K562 (cell line): ENCODE measurements around the gene GRAMD2B. TPM values are rescaled to one million over a fixed set of nuclear protein-coding genes. Genes with fewer than 3 reads are reported as not detected.

Source experiments
- ATAC-seq: fragments of 200-7000 bp; cut with Tn5 transposase; 3 replicates; pipeline ENCODE4 v1.9.1; 2020; ENCODE audit warnings: moderate library complexity
- BruUV-seq: library from RNA; stranded (reverse); fragments of 400-500 nt; replicated peaks from 2 replicates; lab custom pipeline; 2021; lab: Mats Ljungman, UMichigan
- CTCF ChIA-PET: fragments of 300-600 bp; formaldehyde crosslinking; extraction: SDS; loops from one replicate; lab custom pipeline; 2021; ENCODE audit warnings: low intra/inter-chr PET ratio; lab: Yijun Ruan, JAX
- POLR2A ChIA-PET: fragments of 300-600, 350-650 bp; sonication (Branson Sonifier 250); formaldehyde crosslinking; extraction: SDS; loops from one replicate; lab custom pipeline; 2021; ENCODE audit warnings: antibody characterized with exemption, inconsistent platforms; lab: Yijun Ruan, JAX
- DNase-seq, 4 experiments: peaks; one replicate each; pipeline versions ENCODE4 v3.0.0 to v3.0.0-alpha.2; 2011 to 2018; ENCODE audit warnings: low spot score in 3 of 4, mixed read lengths in 3 of 4; ENCODE audit errors: extremely low read depth in 1 of 4
- FAIRE-seq: peaks from 2 replicates; lab custom pipeline; 2011; peaks lifted over from hg19 to GRCh38; lab: Jason Lieb, UNC
- H2AFZ ChIP-seq: 2 replicates; pipeline ENCODE4 v1.6.0; 2011; ENCODE audit warnings: low read depth, low read length, control low read depth, inconsistent platforms
- H3K27ac ChIP-seq: fragments of 200-600 bp; 3 replicates; pipeline ENCODE4 v1.8.0; 2011; ENCODE audit warnings: low read depth, mild to moderate bottlenecking, control low read depth, inconsistent platforms, low read length, moderate library complexity, mixed read lengths; ENCODE audit errors: extremely low read depth
- H3K27me3 ChIP-seq, 2 experiments: fragments of 300-600 bp in 1 of 2; 2 replicates in 1 of 2; 3 replicates in 1 of 2; pipeline versions ENCODE4 v1.6.0 to v1.8.0; 2011; ENCODE audit warnings: inconsistent platforms in 2 of 2, low read length in 2 of 2, mild to moderate bottlenecking in 1 of 2, mixed read lengths in 1 of 2, moderate library complexity in 1 of 2; ENCODE audit not compliant: control insufficient read depth in 2 of 2, insufficient read depth in 2 of 2
- H3K36me3 ChIP-seq: fragments of 300-600 bp; 3 replicates; pipeline ENCODE4 v1.8.0; 2011; ENCODE audit warnings: mild to moderate bottlenecking, low read length, inconsistent platforms; ENCODE audit not compliant: control insufficient read depth, insufficient read depth
- H3K4me1 ChIP-seq, 2 experiments: fragments of 200-600 bp in 1 of 2; replicated peaks in 1 of 2; 2 replicates in 1 of 2; 3 replicates in 1 of 2; pipeline versions ENCODE4 v1.5.1 to v1.8.0; 2011; ENCODE audit warnings: inconsistent platforms in 2 of 2, low read length in 2 of 2, mild to moderate bottlenecking in 1 of 2, mixed read lengths in 1 of 2, moderate library complexity in 1 of 2; ENCODE audit not compliant: control insufficient read depth in 2 of 2, insufficient read depth in 2 of 2
- H3K4me2 ChIP-seq: 2 replicates; pipeline ENCODE4 v1.6.1; 2011; ENCODE audit warnings: low read length, control low read depth, inconsistent platforms, mixed read lengths; ENCODE audit not compliant: insufficient read depth
- H3K4me3 ChIP-seq: fragments of 200-600 bp; sonication (generic), shearing (Covaris generic); 2 replicates; pipeline ENCODE4 v1.5.1; 2016; ENCODE audit warnings: control low read depth, inconsistent platforms
- H3K79me2 ChIP-seq: fragments of 200-600 bp; 3 replicates; pipeline ENCODE4 v1.8.0; 2011; ENCODE audit warnings: low read length, inconsistent platforms; ENCODE audit not compliant: control insufficient read depth, insufficient read depth
- H3K9ac ChIP-seq, 2 experiments: 2 replicates each; pipeline versions ENCODE4 v1.6.0 to v1.6.1; 2011; ENCODE audit warnings: low read depth in 2 of 2, low read length in 2 of 2, control low read depth in 1 of 2, inconsistent platforms in 1 of 2, mild to moderate bottlenecking in 1 of 2, mixed read lengths in 1 of 2; ENCODE audit not compliant: insufficient read depth in 1 of 2
- H3K9me1 ChIP-seq: one replicate; pipeline ENCODE4 v1.6.0; 2011; ENCODE audit warnings: inconsistent platforms, mild to moderate bottlenecking, low read length, moderate library complexity; ENCODE audit not compliant: control insufficient read depth, insufficient read depth
- H3K9me3 ChIP-seq: replicated peaks from 2 replicates; pipeline ENCODE4 v1.5.1; 2011; ENCODE audit warnings: low read depth, low read length, inconsistent platforms; ENCODE audit not compliant: control insufficient read depth, insufficient read depth
- H4K20me1 ChIP-seq: replicated peaks from 2 replicates; pipeline ENCODE4 v1.6.1; 2011; ENCODE audit warnings: low read length, inconsistent platforms, mixed read lengths; ENCODE audit not compliant: control insufficient read depth, insufficient read depth
- ATF1 ChIP-seq, 2 experiments: fragments of 450-650 bp in 1 of 2; IDR thresholded peaks; 2 replicates each; pipeline ENCODE4 v1.6.1; 2016; ENCODE audit warnings: missing compliant biosample characterization in 1 of 2, missing genetic modification characterization in 1 of 2
- C11orf30 ChIP-seq: fragments of 450-650 bp; IDR thresholded peaks from 2 replicates; pipeline ENCODE4 v1.6.1; 2016; ENCODE audit warnings: low read depth, mild to moderate bottlenecking
- FOXK2 ChIP-seq, 2 experiments: fragments of 450-650 bp; IDR thresholded peaks in 1 of 2; conservative IDR thresholded peaks in 1 of 2; 2 replicates each; pipeline ENCODE4 v1.6.1; 2016; ENCODE audit warnings: low read depth in 2 of 2, mild to moderate bottlenecking in 1 of 2
- FOXM1 ChIP-seq, 2 experiments: fragments of 450-650 bp in 1 of 2; sonication (generic) in 1 of 2; formaldehyde crosslinking in 1 of 2; IDR thresholded peaks; 2 replicates each; pipeline versions ENCODE4 v1.6.1 to v1.9.0; 2017 to 2022; ENCODE audit warnings: low read depth in 2 of 2, mild to moderate bottlenecking in 2 of 2, missing genetic modification reagents in 1 of 2, moderate library complexity in 1 of 2
- GABPB1 ChIP-seq: sonication (generic); formaldehyde crosslinking; IDR thresholded peaks from 2 replicates; pipeline ENCODE4 v1.8.0; 2022; ENCODE audit warnings: mild to moderate bottlenecking, missing genetic modification reagents
- HMG20B ChIP-seq: fragments of 250-450 bp; sonication (Bioruptor Pico); IDR thresholded peaks from 2 replicates; pipeline ENCODE4 v1.5.0; 2021; ENCODE audit warnings: mild to moderate bottlenecking
- JUN ChIP-seq, 2 experiments: sonication (generic) in 1 of 2; formaldehyde crosslinking in 1 of 2; IDR thresholded peaks; 2 replicates each; pipeline versions ENCODE4 v1.6.1 to v1.8.0; 2012 to 2022; ENCODE audit warnings: borderline replicate concordance in 2 of 2, mild to moderate bottlenecking in 2 of 2, improper control_type of control experiment in 1 of 2, low read depth in 1 of 2, low read length in 1 of 2, missing genetic modification reagents in 1 of 2
- MYNN ChIP-seq, 2 experiments: sonication (generic); formaldehyde crosslinking in 1 of 2; IDR thresholded peaks; 2 replicates each; pipeline versions ENCODE4 v1.5.0 to v1.6.1; 2016 to 2020; ENCODE audit warnings: antibody characterized with exemption in 1 of 2, missing genetic modification reagents in 1 of 2
- SFPQ ChIP-seq: fragments of 200-400 bp; formaldehyde crosslinking; IDR thresholded peaks from 2 replicates; pipeline ENCODE4 v1.6.1; 2017; ENCODE audit warnings: mild to moderate bottlenecking, low read depth, low read length, moderate library complexity
- TCFL5 ChIP-seq: fragments of 250-450 bp; sonication (Bioruptor Pico); conservative IDR thresholded peaks from 2 replicates; pipeline ENCODE4 v1.6.1; 2021; ENCODE audit warnings: mild to moderate bottlenecking, moderate library complexity, matching md5 sums
- ZNF780A ChIP-seq: fragments of 250-450 bp; sonication (Bioruptor Pico); IDR thresholded peaks from 2 replicates; pipeline ENCODE4 v1.5.0; 2021; ENCODE audit warnings: mild to moderate bottlenecking
- WGBS: fragments of 100-300 bp; shearing (Covaris generic); methylation state at CpG from one replicate; pipeline ENCODE4 v1.1.6; 2016; ENCODE audit warnings: low coverage, mixed read lengths; ENCODE audit not compliant: insufficient coverage; ENCODE audit errors: missing lambda C conversion rate; 5-methylcytosine and 5-hydroxymethylcytosine counted together
- in situ Hi-C: fragments of 300-500 bp; cut with MboI; formaldehyde crosslinking; loops from 4 replicates; pipeline ENCODE4 v1.15.0; 2018; ENCODE audit warnings: inconsistent platforms, mixed read lengths
- intact Hi-C: fragments of 100-400 bp; cut with micrococcal nuclease; formaldehyde crosslinking; loops from 2 replicates; pipeline ENCODE4 v1.14.2; 2022
- polyA plus RNA-seq, 8 experiments: library from polyadenylated mRNA; depleted of rRNA in 4 of 8; stranded (reverse) in 5 of 8; unstranded in 3 of 8; fragments of >200 nt; fragmentation: Nextera tagmentation in 2 of 8; fragmentation: Illumina TruSeq in 1 of 8; extraction: Ambion mirVana in 2 of 8; extraction: Trizol in 1 of 8; gene quantifications; 2 replicates each; pipeline versions ENCODE4 v1.2.1 to v1.2.3, GENCODE V29; 2011 to 2014; ENCODE audit warnings: inconsistent platforms in 1 of 8, missing spikeins in 1 of 8
- total RNA-seq, 7 experiments: library from RNA; depleted of rRNA in 6 of 7; stranded (reverse); fragments of >200 nt in 6 of 7; fragmentation: Illumina TruSeq in 2 of 7; extraction: Trizol in 2 of 7; gene quantifications; 2 replicates each; pipeline versions ENCODE4 v1.2.1 to v1.2.3, GENCODE V29; 2011 to 2021; ENCODE audit warnings: low replicate concordance in 1 of 7
- TF ChIP-seq, protein P1 (sequence below): IDR thresholded peaks from 2 replicates; pipeline ENCODE4 v1.6.1; 2016; ENCODE audit warnings: missing genetic modification characterization, missing compliant biosample characterization
- TF ChIP-seq, protein P2 (sequence below): sonication (generic); formaldehyde crosslinking; IDR thresholded peaks from 2 replicates; pipeline ENCODE4 v1.8.0; 2022; ENCODE audit warnings: missing genetic modification reagents, mild to moderate bottlenecking, borderline replicate concordance
- TF ChIP-seq, protein P3 (sequence below): fragments of 250-450 bp; sonication (Bioruptor Pico); IDR thresholded peaks from 2 replicates; pipeline ENCODE4 v1.8.0; 2022; ENCODE audit warnings: inconsistent platforms, mild to moderate bottlenecking, moderate library complexity, borderline replicate concordance

GRAMD2B gene
- total and polyA plus RNA-seq, 9 of the 15 experiments (the other 6 are each of a cell fraction or from before 2014, with no cell fraction given) = 0.32 to 4.2 (median 1.4) TPM

GRCh38 chr5:126391386-126391785 is 31.8 kb upstream of the GRAMD2B start:
- ChIA-PET CTCF (no interaction called here), POLR2A (no interaction called here)
- Histone ChIP-seq H3K4me3 (no peak overlapping the region), H4K20me1 (no peaks in the 10 kb centered on the region), H3K4me2 (no peak overlapping the region), H3K27me3 (no peaks in the 10 kb centered on the region), H2AFZ (no peak overlapping the region), H3K9ac (no peak overlapping the region), H3K36me3 (no peaks in the 10 kb centered on the region), H3K9me3 (no peaks in the 10 kb centered on the region; the same call in 1 of the 2 replicates), H3K79me2 (no peaks in the 10 kb centered on the region), H3K27ac (no peak overlapping the region), H3K9me1 (no peaks in the 10 kb centered on the region), H3K4me1 (no peaks in the 10 kb centered on the region)
- in situ Hi-C loops = no loop called here
- ATAC-seq (no peak), FAIRE-seq (no peak), DNase-seq (no peak)
- intact Hi-C loops = no loop called here
- WGBS = 15% methylated on average over 1 of the region's 1 CpG
- BruUV-seq = no TSS peak
- TF ChIP-seq, protein P1, sequence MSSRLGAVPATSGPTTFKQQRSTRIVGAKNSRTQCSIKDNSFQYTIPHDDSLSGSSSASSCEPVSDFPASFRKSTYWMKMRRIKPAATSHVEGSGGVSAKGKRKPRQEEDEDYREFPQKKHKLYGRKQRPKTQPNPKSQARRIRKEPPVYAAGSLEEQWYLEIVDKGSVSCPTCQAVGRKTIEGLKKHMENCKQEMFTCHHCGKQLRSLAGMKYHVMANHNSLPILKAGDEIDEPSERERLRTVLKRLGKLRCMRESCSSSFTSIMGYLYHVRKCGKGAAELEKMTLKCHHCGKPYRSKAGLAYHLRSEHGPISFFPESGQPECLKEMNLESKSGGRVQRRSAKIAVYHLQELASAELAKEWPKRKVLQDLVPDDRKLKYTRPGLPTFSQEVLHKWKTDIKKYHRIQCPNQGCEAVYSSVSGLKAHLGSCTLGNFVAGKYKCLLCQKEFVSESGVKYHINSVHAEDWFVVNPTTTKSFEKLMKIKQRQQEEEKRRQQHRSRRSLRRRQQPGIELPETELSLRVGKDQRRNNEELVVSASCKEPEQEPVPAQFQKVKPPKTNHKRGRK (tag) = no peak
- TF ChIP-seq MYNN (IDR thresholded peaks at IDR 0.05) = no peak
- TF ChIP-seq MYNN (CRISPR knock-in tag; IDR thresholded peaks at IDR 0.05) = no peak
- no peak for TF ChIP-seq C11orf30
- TF ChIP-seq, protein P2, sequence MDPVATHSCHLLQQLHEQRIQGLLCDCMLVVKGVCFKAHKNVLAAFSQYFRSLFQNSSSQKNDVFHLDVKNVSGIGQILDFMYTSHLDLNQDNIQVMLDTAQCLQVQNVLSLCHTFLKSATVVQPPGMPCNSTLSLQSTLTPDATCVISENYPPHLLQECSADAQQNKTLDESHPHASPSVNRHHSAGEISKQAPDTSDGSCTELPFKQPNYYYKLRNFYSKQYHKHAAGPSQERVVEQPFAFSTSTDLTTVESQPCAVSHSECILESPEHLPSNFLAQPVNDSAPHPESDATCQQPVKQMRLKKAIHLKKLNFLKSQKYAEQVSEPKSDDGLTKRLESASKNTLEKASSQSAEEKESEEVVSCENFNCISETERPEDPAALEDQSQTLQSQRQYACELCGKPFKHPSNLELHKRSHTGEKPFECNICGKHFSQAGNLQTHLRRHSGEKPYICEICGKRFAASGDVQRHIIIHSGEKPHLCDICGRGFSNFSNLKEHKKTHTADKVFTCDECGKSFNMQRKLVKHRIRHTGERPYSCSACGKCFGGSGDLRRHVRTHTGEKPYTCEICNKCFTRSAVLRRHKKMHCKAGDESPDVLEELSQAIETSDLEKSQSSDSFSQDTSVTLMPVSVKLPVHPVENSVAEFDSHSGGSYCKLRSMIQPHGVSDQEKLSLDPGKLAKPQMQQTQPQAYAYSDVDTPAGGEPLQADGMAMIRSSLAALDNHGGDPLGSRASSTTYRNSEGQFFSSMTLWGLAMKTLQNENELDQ (CRISPR knock-in tag) = no peak
- no peak for TF ChIP-seq SFPQ
- TF ChIP-seq FOXM1 (IDR thresholded peaks at IDR 0.05; ENCODE audit: low read depth) = no peak
- no peak for TF ChIP-seq FOXM1 (CRISPR knock-in tag; IDR thresholded peaks at IDR 0.05; ENCODE audit: low read depth)
- no peak for TF ChIP-seq FOXK2 (conservative IDR thresholded peaks at IDR 0.05 in 1 of 2, IDR thresholded peaks at IDR 0.05 in 1 of 2; ENCODE audit: low read depth in 2 of 2)
- no peak for TF ChIP-seq JUN (IDR thresholded peaks at IDR 0.05; ENCODE audit: borderline replicate concordance, low read depth, low read length)
- TF ChIP-seq JUN (CRISPR knock-in tag; IDR thresholded peaks at IDR 0.05; ENCODE audit: borderline replicate concordance) = no peak
- no peak for TF ChIP-seq HMG20B (CRISPR knock-in tag)
- TF ChIP-seq ATF1 (CRISPR knock-in tag; IDR thresholded peaks at IDR 0.05) = no peak
- no peak for TF ChIP-seq ATF1 (tag; IDR thresholded peaks at IDR 0.05)
- TF ChIP-seq, protein P3, sequence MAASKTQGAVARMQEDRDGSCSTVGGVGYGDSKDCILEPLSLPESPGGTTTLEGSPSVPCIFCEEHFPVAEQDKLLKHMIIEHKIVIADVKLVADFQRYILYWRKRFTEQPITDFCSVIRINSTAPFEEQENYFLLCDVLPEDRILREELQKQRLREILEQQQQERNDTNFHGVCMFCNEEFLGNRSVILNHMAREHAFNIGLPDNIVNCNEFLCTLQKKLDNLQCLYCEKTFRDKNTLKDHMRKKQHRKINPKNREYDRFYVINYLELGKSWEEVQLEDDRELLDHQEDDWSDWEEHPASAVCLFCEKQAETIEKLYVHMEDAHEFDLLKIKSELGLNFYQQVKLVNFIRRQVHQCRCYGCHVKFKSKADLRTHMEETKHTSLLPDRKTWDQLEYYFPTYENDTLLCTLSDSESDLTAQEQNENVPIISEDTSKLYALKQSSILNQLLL (CRISPR knock-in tag) = no peak
- TF ChIP-seq GABPB1 (CRISPR knock-in tag) = no peak
- no peak for TF ChIP-seq TCFL5 (CRISPR knock-in tag)
- TF ChIP-seq ZNF780A (CRISPR knock-in tag) = no peak
